Prostate gland (tissue), 2 donors: ENCODE data around the gene SMAD9.

Source experiments
- POLR2AphosphoS5 ChIP-seq: sonication (generic); formaldehyde crosslinking; IDR thresholded peaks from one replicate; pipeline ENCODE4 v1.6.1; 2017; ENCODE audit warnings: antibody characterized with exemption
- TF ChIP-seq, protein P1 (sequence below), 4 experiments: fragments of 200-600 bp in 2 of 4; fragments of 450-650 bp in 2 of 4; sonication (generic) in 2 of 4; IDR thresholded peaks; 1 replicate in 3 of 4; 2 replicates in 1 of 4; pipeline ENCODE4 v1.5.1; 2016 to 2019; ENCODE audit warnings: antibody characterized with exemption in 4 of 4, mild to moderate bottlenecking in 2 of 4, moderate library complexity in 2 of 4

DNA sequence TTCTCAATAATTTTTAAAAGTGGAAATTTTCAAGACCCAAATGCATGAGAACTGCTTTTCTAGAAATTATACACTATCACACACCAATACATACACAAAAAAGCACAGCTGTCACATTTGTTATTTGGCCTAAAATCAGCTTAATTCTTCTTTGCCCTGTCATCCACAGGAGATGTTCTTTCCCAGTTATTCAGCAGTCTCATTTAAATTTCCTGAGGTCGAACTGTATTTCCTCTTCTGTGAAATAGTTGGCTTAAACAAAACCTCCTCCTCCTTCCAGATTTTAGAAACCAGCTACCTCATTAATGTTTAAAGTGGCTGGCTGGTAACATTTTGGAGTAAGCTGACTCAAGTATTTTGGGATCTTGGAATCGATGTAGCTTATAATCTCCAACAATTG lies 39.1 kb downstream of the SMAD9 start:
- TF ChIP-seq, protein P1, sequence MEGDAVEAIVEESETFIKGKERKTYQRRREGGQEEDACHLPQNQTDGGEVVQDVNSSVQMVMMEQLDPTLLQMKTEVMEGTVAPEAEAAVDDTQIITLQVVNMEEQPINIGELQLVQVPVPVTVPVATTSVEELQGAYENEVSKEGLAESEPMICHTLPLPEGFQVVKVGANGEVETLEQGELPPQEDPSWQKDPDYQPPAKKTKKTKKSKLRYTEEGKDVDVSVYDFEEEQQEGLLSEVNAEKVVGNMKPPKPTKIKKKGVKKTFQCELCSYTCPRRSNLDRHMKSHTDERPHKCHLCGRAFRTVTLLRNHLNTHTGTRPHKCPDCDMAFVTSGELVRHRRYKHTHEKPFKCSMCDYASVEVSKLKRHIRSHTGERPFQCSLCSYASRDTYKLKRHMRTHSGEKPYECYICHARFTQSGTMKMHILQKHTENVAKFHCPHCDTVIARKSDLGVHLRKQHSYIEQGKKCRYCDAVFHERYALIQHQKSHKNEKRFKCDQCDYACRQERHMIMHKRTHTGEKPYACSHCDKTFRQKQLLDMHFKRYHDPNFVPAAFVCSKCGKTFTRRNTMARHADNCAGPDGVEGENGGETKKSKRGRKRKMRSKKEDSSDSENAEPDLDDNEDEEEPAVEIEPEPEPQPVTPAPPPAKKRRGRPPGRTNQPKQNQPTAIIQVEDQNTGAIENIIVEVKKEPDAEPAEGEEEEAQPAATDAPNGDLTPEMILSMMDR (IDR thresholded peaks at IDR 0.05): no peak
- TF ChIP-seq POLR2AphosphoS5: no peak
